ENCODE data around the gene USF1.
"Not testable (repeated sequence)": the region's sequence is repeated elsewhere in the genome, so short reads cannot be mapped to it uniquely, and the experiment has no call there.

The USF1 gene

DNA sequence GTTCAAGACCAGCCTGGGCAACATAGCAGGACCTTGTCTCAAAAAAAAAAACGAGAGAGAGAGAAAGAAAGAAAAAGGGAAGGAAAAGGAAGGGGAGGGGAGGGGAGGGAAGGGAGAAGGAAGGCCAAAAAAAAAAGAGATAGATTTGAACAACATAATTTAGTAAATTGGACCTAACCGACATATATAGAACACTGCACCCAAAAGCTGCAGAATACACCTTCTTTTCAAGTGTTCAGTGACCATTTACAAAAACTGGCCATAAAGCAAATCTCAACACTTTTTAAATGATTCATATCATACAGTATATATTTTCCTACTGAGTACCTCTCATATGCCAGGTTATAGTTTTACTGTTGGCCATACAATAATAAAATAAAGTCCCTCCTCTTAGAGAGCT, 13.9 kb downstream of the USF1 start:
- in situ Hi-C loops (cut with HindIII; ENCODE audit: low sequenced_read_pairs), result loop anchor here (25.0 kb wide), 1 partner anchor 105 kb away; the partner anchor contains the start of gene DEDD
- H3K4me3 ChIP-seq (ENCODE audit: low read depth, low read length), result no peak overlapping the region
- TF ChIP-seq, protein P1, sequence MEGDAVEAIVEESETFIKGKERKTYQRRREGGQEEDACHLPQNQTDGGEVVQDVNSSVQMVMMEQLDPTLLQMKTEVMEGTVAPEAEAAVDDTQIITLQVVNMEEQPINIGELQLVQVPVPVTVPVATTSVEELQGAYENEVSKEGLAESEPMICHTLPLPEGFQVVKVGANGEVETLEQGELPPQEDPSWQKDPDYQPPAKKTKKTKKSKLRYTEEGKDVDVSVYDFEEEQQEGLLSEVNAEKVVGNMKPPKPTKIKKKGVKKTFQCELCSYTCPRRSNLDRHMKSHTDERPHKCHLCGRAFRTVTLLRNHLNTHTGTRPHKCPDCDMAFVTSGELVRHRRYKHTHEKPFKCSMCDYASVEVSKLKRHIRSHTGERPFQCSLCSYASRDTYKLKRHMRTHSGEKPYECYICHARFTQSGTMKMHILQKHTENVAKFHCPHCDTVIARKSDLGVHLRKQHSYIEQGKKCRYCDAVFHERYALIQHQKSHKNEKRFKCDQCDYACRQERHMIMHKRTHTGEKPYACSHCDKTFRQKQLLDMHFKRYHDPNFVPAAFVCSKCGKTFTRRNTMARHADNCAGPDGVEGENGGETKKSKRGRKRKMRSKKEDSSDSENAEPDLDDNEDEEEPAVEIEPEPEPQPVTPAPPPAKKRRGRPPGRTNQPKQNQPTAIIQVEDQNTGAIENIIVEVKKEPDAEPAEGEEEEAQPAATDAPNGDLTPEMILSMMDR (IDR thresholded peaks at IDR 0.05; ENCODE audit: low read depth, low read length), result no peak
- DNase-seq (ENCODE audit: low read depth, low spot score), result no peak

DNA sequence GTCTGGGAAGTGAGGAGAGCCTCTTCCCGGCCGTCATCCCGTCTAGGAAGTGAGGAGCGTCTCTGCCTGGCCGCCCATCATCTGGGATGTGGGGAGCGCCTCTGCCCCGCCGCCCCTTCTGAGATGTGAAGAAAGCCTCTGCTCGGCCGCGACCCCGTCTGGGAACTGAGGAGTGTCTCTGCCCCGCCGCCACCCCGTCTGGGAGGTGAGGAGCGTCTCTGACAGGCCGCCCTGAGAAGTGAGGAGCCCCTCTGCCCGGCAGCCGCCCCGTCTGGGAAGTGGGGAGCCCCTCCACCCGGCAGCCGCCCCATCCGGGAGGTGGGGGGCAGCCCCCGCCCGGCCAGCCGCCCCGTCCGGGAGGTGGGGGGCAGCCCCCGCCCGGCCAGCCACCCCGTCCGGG, 16.3 kb downstream of the USF1 start:
- not testable (repeated sequence) for DNase-seq (ENCODE audit: low read depth, low spot score); H3K4me3 ChIP-seq (ENCODE audit: low read depth, low read length)
- in situ Hi-C loops (cut with HindIII; ENCODE audit: low sequenced_read_pairs), result loop anchor here (25.0 kb wide), 1 partner anchor 108 kb away; the partner anchor contains the start of gene DEDD

DNA sequence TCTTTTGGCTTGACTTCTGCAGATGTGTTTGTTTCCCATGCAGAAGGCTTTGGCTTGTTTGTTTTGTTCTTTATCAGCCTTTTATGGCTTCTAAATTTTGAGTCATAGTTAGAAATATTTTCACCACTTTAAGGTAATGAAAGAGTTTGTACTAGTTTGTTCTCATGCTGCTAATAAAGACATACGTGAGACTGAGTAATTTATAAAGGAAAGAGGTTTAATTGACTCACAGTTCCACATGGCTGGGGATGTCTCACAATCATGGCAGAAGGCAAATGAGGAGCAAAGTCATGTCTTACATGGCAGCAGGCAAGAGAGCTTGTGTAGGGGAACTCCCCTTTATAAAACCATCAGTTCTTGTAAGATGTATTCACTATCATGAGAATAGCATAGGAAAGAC, 18.8 kb downstream of the USF1 start:
- DNase-seq (ENCODE audit: low read depth, low spot score); H3K4me3 ChIP-seq (ENCODE audit: low read depth, low read length): not testable (repeated sequence)
- in situ Hi-C loops (cut with HindIII; ENCODE audit: low sequenced_read_pairs), result loop anchor here (25.0 kb wide), 1 partner anchor 110 kb away; the partner anchor contains the start of gene DEDD

DNA sequence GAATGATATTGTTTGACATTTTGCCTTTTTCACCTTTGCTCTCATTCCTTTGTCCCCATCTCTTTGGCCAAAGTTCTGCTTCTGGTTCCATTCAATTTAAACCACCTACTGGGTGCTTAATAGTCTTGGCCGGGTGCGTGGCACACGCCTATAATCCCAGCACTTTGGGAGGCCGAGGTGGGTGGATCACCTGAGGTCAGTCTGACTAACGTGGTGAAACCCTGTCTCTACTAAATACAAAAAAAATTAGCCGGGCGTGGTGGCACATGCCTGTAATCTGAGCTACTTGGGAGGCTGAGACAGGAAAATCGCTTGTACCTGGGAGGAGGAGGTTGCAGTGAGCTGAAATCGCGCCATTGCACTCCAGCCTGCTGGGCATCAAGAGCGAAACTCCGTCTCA, 23.3 kb downstream of the USF1 start:
- DNase-seq (ENCODE audit: low read depth, low spot score); in situ Hi-C loops (cut with HindIII; ENCODE audit: low sequenced_read_pairs); H3K4me3 ChIP-seq (ENCODE audit: low read depth, low read length): not testable (repeated sequence)

DNA sequence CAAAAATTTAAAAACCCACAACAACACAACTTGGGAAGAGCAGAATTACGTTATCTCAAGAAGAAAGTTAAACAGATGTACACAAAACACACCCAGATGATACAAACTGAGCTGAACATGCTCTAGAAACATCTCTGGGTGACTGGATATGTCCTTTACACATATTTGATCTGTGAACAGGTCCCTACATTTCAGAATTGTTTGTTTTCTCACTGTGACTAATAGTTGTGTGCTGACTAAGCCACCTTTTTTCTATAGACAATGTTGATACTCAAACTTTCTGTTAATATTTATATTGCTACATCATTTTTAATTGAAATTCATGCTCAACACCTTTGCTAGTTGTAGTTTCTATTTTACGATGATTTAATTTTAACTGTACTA, 23.8 kb downstream of the USF1 start:
- H3K4me3 ChIP-seq (ENCODE audit: low read depth, low read length), result no peak overlapping the region
- in situ Hi-C loops (cut with HindIII; ENCODE audit: low sequenced_read_pairs), result no loop called here
- DNase-seq (ENCODE audit: low read depth, low spot score), result no peak
- TF ChIP-seq, protein P1 (IDR thresholded peaks at IDR 0.05; ENCODE audit: low read depth, low read length), result no peak

DNA sequence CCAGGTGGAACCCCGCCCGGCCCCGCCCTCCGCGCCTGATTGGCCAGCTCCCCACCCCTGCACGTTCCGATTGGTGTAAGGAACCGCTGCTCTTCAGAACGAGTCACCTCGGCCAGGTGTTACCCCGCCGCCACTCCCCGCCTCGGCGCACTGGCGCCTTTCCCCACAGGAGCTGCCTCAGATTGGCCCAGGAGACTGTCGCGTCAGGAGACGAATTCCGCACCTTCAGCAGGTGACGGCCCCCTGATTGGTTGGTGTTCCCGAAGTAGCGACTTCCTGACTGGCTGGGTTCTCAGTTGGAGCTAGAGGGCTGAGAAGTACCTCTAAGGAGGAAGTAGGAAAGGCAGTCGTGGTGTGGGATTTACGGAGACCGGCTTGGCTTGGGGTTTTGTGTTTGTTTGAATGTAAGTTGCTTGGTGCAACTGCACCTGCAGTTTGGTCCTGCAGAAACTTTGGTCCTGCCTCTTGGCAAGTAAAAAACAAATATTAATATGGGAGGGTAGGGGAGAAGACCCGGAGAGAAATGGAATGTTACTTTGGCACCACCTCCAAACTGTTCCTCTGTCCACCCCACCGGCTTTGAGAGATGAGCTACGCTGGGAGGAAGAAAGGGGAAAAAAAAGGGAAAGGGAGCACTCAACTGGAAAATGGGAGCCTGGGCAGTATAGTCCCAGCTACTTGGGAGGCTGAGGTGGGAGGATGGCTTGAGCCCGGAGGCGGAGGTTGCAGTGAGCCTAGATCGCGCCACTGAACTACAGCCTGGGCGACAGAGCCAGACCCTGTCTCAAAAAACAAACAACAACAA, 24.4 kb downstream of the USF1 start:
- DNase-seq (ENCODE audit: low read depth, low spot score), result no peak
- TF ChIP-seq, protein P1 (IDR thresholded peaks at IDR 0.05; ENCODE audit: low read depth, low read length), result no peak
- in situ Hi-C loops (cut with HindIII; ENCODE audit: low sequenced_read_pairs), result no loop called here
- H3K4me3 ChIP-seq (ENCODE audit: low read depth, low read length), result peak overlapping the region; percentile 51

DNA sequence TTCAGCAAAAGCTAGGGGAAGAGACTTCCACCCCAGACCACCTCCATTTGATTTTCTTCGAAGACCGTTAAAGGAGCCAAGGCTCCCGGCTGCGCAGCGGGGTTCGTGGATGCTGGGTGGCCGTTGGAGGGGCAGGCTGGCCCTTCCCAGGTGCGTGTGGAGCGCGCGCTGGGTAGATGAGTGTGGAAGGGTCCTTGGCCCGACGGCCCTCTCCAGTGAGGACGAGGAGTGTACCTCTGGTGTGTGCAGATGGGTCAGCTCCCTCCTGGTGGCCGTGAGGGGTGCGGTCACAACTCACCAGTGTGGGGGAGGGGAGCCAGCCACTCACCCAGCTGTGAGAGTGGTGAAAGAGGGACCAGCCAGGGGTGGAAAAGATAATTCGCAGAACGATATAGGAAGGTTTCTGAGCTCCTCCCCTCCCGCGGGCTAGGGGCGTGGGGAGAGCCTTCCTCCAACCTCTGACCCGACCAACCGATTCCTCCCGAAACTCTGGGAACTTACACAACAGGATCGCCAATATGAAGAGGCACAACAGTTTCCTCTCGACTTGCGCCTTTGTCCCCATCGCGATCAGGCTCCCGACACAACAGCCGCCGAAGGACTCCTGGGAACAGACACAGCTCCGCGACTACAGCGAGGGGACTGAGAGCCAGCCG, 25.1 kb downstream of the USF1 start, which contains the start of gene F11R:
F11R (minus strand) TSS at position 644 of the 656 bp plus-strand sequence; CDS start at position 565, 79 bp downstream.
- peak within 1 kb of the TSS; percentile 51 for H3K4me3 ChIP-seq (ENCODE audit: low read depth, low read length)
- in situ Hi-C loops (cut with HindIII; ENCODE audit: low sequenced_read_pairs), result no loop called here
- DNase-seq (ENCODE audit: low read depth, low spot score), result no peak
- TF ChIP-seq, protein P1 (IDR thresholded peaks at IDR 0.05; ENCODE audit: low read depth, low read length), result no peak

All from astrocyte of the spinal cord (primary cell).